ENCODE results near the gene CMIP.
"Not testable (repeated sequence)": the region's sequence is repeated elsewhere in the genome, so short reads cannot be mapped to it uniquely, and the experiment has no call there.

CMIP gene

DNA sequence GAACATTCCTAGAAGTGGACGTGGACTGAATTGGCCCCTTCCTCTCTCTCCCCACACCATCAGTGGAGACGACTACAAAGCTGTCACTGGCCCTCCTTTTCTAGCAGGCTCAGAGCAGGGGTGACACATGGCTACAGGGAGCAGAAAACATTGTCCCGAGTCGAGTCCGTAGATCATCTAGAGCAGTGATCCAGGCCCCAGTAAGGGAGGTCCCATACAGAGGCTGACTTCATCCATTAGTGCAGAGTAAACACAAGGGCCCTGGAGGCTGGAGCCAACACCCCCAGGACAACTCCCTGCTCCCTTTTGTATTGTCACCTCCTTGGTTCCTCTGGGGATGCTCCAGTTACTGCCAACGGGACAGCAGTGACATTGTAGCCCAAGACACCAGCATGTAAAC, 130.7 kb downstream of the CMIP start:
- TF ChIP-seq CTCF (IDR thresholded peaks at IDR 0.05; ENCODE audit: insufficient read depth, low read length, poor library complexity, severe bottlenecking), result no peak
- no peak for TF ChIP-seq EZH2phosphoT487 (conservative IDR thresholded peaks at IDR 0.05; ENCODE audit: low read length)
- H3K36me3 ChIP-seq (ENCODE audit: low read length), result no peaks in the 10 kb centered on the region
- no peak overlapping the region for H3K27ac ChIP-seq (ENCODE audit: low read depth, low read length)
- H3K9me3 ChIP-seq (ENCODE audit: insufficient read depth, low read length), result no peaks in the 10 kb centered on the region
- no peak overlapping the region for H3K4me2 ChIP-seq (ENCODE audit: low read depth, low read length, poor library complexity, severe bottlenecking)
- peaks cover 3% of the 10 kb centered on the region; the same call in 1 of the 2 replicates for H3K79me2 ChIP-seq (ENCODE audit: insufficient read depth, low read length)
- H4K20me1 ChIP-seq (ENCODE audit: low read depth, low read length), result no peaks in the 10 kb centered on the region
- no peaks in the 10 kb centered on the region for H3K9me2 ChIP-seq (replicated peaks; ENCODE audit: insufficient read depth, low read length)
- no peaks in the 10 kb centered on the region for H3F3A ChIP-seq (ENCODE audit: insufficient read depth)
- H3K27me3 ChIP-seq (ENCODE audit: low read length), result no peaks in the 10 kb centered on the region
- no peak overlapping the region for H3K9ac ChIP-seq (ENCODE audit: low read length)
- no peak overlapping the region for H2AFZ ChIP-seq (ENCODE audit: low read depth, low read length, severe bottlenecking)
- H3K4me3 ChIP-seq (ENCODE audit: insufficient read depth, low read length, poor library complexity, severe bottlenecking), result no peak overlapping the region

DNA sequence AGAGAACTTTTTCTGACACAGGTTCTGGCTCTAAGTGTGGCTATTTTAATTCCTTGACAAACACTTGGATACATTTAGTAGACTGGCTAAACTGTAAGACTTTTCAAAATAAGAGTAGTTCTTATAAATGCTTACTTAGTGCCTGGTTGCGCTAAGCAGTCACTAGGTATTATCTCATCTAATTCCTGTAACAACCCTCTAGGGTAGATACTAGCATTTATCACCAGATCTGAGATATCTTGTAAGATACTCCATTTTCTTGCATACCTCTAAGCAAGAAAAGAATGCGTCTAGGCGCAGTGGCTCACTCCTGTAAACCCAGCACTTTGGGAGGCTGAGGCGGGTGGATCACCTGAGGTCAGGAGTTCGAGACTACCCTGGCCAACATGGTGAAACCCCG, 131.2 kb downstream of the CMIP start:
- H3K4me2 ChIP-seq (ENCODE audit: low read depth, low read length, poor library complexity, severe bottlenecking), result no peak overlapping the region
- H3K9me2 ChIP-seq (replicated peaks; ENCODE audit: insufficient read depth, low read length), result no peaks in the 10 kb centered on the region
- H2AFZ ChIP-seq (ENCODE audit: low read depth, low read length, severe bottlenecking), result no peak overlapping the region
- TF ChIP-seq EZH2phosphoT487 (conservative IDR thresholded peaks at IDR 0.05; ENCODE audit: low read length) (no peak), CTCF (IDR thresholded peaks at IDR 0.05; ENCODE audit: insufficient read depth, low read length, poor library complexity, severe bottlenecking) (no peak)
- H3K27ac ChIP-seq (ENCODE audit: low read depth, low read length), result no peak overlapping the region
- no peaks in the 10 kb centered on the region for H3K36me3 ChIP-seq (ENCODE audit: low read length)
- H3K4me3 ChIP-seq (ENCODE audit: insufficient read depth, low read length, poor library complexity, severe bottlenecking), result no peak overlapping the region
- H3F3A ChIP-seq (ENCODE audit: insufficient read depth), result no peaks in the 10 kb centered on the region
- no peaks in the 10 kb centered on the region for H3K27me3 ChIP-seq (ENCODE audit: low read length)
- peaks cover 3% of the 10 kb centered on the region; the same call in 1 of the 2 replicates for H3K79me2 ChIP-seq (ENCODE audit: insufficient read depth, low read length)
- H4K20me1 ChIP-seq (ENCODE audit: low read depth, low read length), result no peaks in the 10 kb centered on the region
- no peak overlapping the region for H3K9ac ChIP-seq (ENCODE audit: low read length)
- no peaks in the 10 kb centered on the region for H3K9me3 ChIP-seq (ENCODE audit: insufficient read depth, low read length)

DNA sequence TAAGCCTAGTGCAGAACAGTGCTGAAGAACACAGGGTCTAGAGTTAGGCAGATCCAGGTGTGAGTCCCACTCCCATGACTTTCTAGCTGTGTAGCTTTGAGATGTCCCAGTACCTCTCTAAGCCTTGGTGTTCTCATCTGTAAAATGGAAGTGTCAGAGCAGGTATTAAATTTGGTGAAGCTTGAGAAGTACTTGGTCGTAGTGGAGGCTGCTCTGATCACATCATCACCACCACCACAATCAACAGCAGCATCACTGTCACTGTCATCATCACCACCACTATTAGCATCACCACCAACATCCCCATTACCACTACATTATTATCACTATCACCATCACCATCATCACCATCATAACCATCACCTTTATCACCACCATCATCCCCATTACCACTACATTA, 132.1 kb downstream of the CMIP start:
- Histone ChIP-seq H2AFZ (ENCODE audit: low read depth, low read length, severe bottlenecking) (no peak overlapping the region), H3K79me2 (ENCODE audit: insufficient read depth, low read length) (peaks cover 3% of the 10 kb centered on the region; the same call in 1 of the 2 replicates), H3K36me3 (ENCODE audit: low read length) (no peaks in the 10 kb centered on the region), H3K4me3 (ENCODE audit: insufficient read depth, low read length, poor library complexity, severe bottlenecking) (no peak overlapping the region), H3K27me3 (ENCODE audit: low read length) (no peaks in the 10 kb centered on the region), H3K9me2 (replicated peaks; ENCODE audit: insufficient read depth, low read length) (no peaks in the 10 kb centered on the region), H3K9ac (ENCODE audit: low read length) (no peak overlapping the region), H3K9me3 (ENCODE audit: insufficient read depth, low read length) (no peaks in the 10 kb centered on the region), H4K20me1 (ENCODE audit: low read depth, low read length) (no peaks in the 10 kb centered on the region), H3F3A (ENCODE audit: insufficient read depth) (no peaks in the 10 kb centered on the region), H3K27ac (ENCODE audit: low read depth, low read length) (no peak overlapping the region), H3K4me2 (ENCODE audit: low read depth, low read length, poor library complexity, severe bottlenecking) (no peak overlapping the region)
- TF ChIP-seq EZH2phosphoT487 (conservative IDR thresholded peaks at IDR 0.05; ENCODE audit: low read length) (no peak), CTCF (IDR thresholded peaks at IDR 0.05; ENCODE audit: insufficient read depth, low read length, poor library complexity, severe bottlenecking) (no peak)

GRCh38 chr16:81577272-81577671, 132.7 kb downstream of the CMIP start:
- H3K27ac ChIP-seq (ENCODE audit: low read depth, low read length); H3K9ac ChIP-seq (ENCODE audit: low read length); H3F3A ChIP-seq (ENCODE audit: insufficient read depth); H2AFZ ChIP-seq (ENCODE audit: low read depth, low read length, severe bottlenecking); H4K20me1 ChIP-seq (ENCODE audit: low read depth, low read length); H3K27me3 ChIP-seq (ENCODE audit: low read length); H3K36me3 ChIP-seq (ENCODE audit: low read length); H3K9me3 ChIP-seq (ENCODE audit: insufficient read depth, low read length); H3K4me2 ChIP-seq (ENCODE audit: low read depth, low read length, poor library complexity, severe bottlenecking); H3K79me2 ChIP-seq (ENCODE audit: insufficient read depth, low read length); H3K4me3 ChIP-seq (ENCODE audit: insufficient read depth, low read length, poor library complexity, severe bottlenecking); H3K9me2 ChIP-seq (replicated peaks; ENCODE audit: insufficient read depth, low read length): not testable (repeated sequence)
